ENCODE data around the gene PLCH1.

- TF ChIP-seq ZNF219 (CRISPR knock-in tag; IDR thresholded peaks at IDR 0.05; ENCODE audit: borderline replicate concordance) (no peak), USF2 (CRISPR knock-in tag; IDR thresholded peaks at IDR 0.05) (no peak), CTCF (IDR thresholded peaks at IDR 0.05) (no peak), ATF2 (CRISPR knock-in tag; IDR thresholded peaks at IDR 0.05; ENCODE audit: borderline replicate concordance, low read depth) (no peak)
Observed at GRCh38 chr3:155404486-155404885, 340.4 kb downstream of the PLCH1 start.
